RKO (cell line): Measurements from ENCODE around the gene INHBE.
"Not testable (repeated sequence)": the region's sequence is repeated elsewhere in the genome, so short reads cannot be mapped to it uniquely, and the experiment has no call there.

Source experiments
- DNase-seq: peaks from one replicate; pipeline ENCODE4 v3.0.0-alpha.2; 2016; ENCODE audit warnings: low spot score

Gene INHBE

DNA sequence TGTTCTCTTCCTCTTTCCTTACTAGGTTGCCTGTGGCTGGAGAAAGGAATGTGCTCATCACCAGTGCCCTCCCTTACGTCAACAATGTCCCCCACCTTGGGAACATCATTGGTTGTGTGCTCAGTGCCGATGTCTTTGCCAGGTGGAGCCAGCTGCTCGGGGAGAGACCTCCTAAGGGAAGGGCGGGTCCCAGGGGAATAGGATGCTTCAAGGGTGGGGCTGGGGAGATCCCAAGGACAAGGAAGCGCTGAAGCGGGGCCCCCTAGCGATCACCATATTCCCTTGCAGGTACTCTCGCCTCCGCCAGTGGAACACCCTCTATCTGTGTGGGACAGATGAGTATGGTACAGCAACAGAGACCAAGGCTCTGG lies 43.0 kb downstream of the INHBE start:
- DNase-seq: no peak

DNA sequence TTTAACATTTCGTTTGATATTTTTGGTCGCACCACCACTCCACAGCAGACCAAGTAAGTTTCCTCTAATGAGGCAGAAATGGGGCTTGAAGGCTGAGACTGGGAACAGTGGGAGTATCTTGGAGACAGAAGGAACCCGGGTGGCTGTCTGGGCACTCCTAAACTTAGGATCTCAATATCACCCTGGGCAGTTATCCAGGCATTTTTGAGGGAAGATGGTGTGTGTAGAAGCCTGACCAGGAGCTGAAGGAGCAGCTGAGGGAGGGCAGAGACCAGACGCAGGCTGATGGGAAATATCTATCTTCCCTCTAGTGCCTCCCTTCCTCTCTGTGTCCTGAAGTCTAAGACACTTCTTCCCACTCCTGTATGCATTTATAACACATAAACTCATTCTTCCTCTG lies 43.5 kb downstream of the INHBE start:
- DNase-seq: no peak

- no peak for DNase-seq
These were observed 45.1 kb downstream of the INHBE start for GRCh38 chr12:57500213-57500612.

DNA sequence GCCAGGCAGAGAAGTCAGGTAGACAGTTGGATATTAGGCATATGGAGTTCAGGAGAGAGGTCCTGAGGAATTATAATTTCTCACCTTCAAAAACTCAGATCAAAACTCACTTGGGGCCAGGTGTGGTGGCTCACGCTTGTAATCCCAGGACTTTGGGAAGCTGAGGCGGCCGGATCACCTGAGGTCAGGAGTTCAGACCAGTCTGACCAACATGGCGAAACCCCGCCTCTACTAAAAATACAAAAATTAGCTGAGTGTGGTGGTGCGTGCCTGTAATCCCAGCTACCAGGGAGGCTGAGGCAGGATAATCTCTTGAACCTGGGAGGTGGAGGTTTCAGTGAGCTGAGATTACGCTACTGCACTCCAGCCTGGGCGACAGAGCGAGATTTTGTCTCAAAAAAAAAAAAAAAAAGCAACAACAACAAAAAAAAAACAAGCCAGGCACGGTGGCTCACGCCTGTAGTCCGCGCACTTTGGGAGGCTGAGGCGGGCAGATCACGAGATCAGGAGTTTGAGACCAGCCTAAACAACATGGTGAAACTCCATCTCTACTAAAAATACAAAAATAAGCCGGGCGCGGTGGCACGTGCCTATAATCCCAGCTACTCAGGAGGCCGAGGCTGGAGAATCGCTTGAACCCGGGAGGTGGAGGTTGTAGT lies 47.3 kb downstream of the INHBE start:
- DNase-seq: not testable (repeated sequence)

- not testable (repeated sequence) for DNase-seq
These were observed 51.4 kb downstream of the INHBE start for GRCh38 chr12:57506541-57506940.
